GM20000 (cell line): ENCODE data around the gene TMEM255B.
"Not testable (repeated sequence)": the region's sequence is repeated elsewhere in the genome, so short reads cannot be mapped to it uniquely, and the experiment has no call there.

Source experiments
- DNase-seq: peaks from one replicate; pipeline ENCODE4 v3.0.0; 2012; ENCODE audit warnings: low spot score
- CTCF ChIP-seq: IDR thresholded peaks from 2 replicates; pipeline ENCODE4 v1.5.1; 2012; ENCODE audit warnings: mild to moderate bottlenecking, control low read depth; ENCODE audit errors: extremely low read depth, missing control alignments

The TMEM255B gene

GRCh38 chr13:113827021-113827420, 68.0 kb downstream of the TMEM255B start:
- DNase-seq, result no peak
- TF ChIP-seq CTCF, result no peak

GRCh38 chr13:113828282-113828825, 69.3 kb downstream of the TMEM255B start:
- TF ChIP-seq CTCF, result no peak
- no peak for DNase-seq

- DNase-seq, result not testable (repeated sequence)
Observed at GRCh38 chr13:113830426-113830950, 71.5 kb downstream of the TMEM255B start.

GRCh38 chr13:113831061-113831460, 72.0 kb downstream of the TMEM255B start:
- no peak for DNase-seq
- no peak for TF ChIP-seq CTCF

GRCh38 chr13:113832205-113832604, 73.2 kb downstream of the TMEM255B start:
- no peak for DNase-seq

GRCh38 chr13:113832631-113833030, 73.6 kb downstream of the TMEM255B start:
- DNase-seq, result no peak
- no peak for TF ChIP-seq CTCF

More at GRCh38 chr13:113832205-113832604, 73.2 kb downstream of the TMEM255B start:
- no peak for TF ChIP-seq CTCF

- no peak for DNase-seq
- no peak for TF ChIP-seq CTCF
Observed at GRCh38 chr13:113833111-113833830, 74.2 kb downstream of the TMEM255B start.

- not testable (repeated sequence) for DNase-seq
Observed at GRCh38 chr13:113834006-113834405, 75.0 kb downstream of the TMEM255B start.
